Measurements from ENCODE around the gene ZDHHC8. TPM values are rescaled to one million over a fixed set of nuclear protein-coding genes. Genes with fewer than 3 reads are reported as not detected.

Gene ZDHHC8
- total RNA-seq, 1 experiment from 2014 or later = 89.3 TPM

DNA sequence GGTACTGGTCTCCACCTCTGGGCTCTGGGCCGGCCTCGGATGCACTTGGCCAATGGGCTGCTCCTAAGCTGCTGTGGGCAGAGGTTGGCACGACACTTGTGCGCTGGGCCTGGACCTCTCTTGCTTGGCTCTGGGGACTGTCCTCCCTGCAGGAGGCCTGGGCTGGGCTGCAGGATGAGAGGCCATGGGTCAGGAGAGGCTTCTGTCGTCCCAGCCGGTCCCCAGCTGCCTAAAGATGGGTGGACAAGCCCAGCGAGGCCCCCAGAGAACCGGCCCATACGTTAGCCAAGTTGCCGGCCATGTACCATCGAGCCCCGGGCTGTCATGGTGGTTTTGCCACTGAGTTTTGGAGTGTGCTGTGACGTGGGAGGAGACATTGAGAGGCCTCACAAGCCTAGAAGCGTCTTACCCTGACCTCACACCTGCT, 20.9 kb downstream of the ZDHHC8 start:
- no peak for TF ChIP-seq EGR1 (IDR thresholded peaks at IDR 0.05; ENCODE audit: low read depth)
- no peak for TF ChIP-seq ZBTB33 (IDR thresholded peaks at IDR 0.05; ENCODE audit: extremely low read depth, insufficient replicate concordance, low read length)
- TF ChIP-seq EZH2 (IDR thresholded peaks at IDR 0.05) = no peak
- no peak overlapping the region for H3K4me2 ChIP-seq (ENCODE audit: low read length)
- no TSS peak for BruUV-seq (replicated peaks)

DNA sequence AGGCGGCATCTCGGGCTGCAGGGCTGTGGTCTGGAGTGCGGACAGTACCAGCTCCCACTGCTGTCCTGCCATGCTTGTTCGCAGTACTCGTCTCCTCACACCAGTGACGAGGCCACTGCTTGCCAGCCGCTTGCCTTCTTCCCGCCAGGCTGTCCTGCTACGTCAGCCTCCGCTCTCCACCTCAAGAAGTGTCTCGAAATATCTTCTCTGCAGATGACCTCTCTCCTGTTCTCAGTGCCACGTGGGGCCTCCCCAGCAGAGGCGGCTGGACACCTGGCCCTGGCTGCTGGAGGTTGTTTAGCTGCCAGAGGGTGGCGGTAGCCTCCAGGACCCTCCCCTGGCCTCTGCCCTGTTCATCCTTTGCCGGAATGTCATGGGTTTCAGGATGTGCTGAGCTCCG, 22.3 kb downstream of the ZDHHC8 start:
- H3K4me1 ChIP-seq (ENCODE audit: control insufficient read depth in 1 of 2, insufficient read depth in 2 of 2, low read length in 2 of 2) = no peaks in the 10 kb centered on the region
- H3K4me3 ChIP-seq (replicated peaks in 1 of 2; ENCODE audit: low read depth in 1 of 2, low read length in 2 of 2) = no peak overlapping the region
- no peak for TF ChIP-seq POLR2AphosphoS5 (IDR thresholded peaks at IDR 0.05; ENCODE audit: low read depth, low read length)
- TF ChIP-seq SIN3A (IDR thresholded peaks at IDR 0.05; ENCODE audit: low read depth) = no peak
- no peak for TF ChIP-seq ZNF274 (IDR thresholded peaks at IDR 0.05; ENCODE audit: low read depth, low read length)
- no peak for TF ChIP-seq RAD21 (IDR thresholded peaks at IDR 0.05; ENCODE audit: low read depth)
- TF ChIP-seq MAX (IDR thresholded peaks at IDR 0.05) = no peak
- TF ChIP-seq YY1 (IDR thresholded peaks at IDR 0.05; ENCODE audit: extremely low read depth, insufficient replicate concordance, low read depth, low read length) = no peak
- no peak for TF ChIP-seq ZBTB33 (IDR thresholded peaks at IDR 0.05; ENCODE audit: extremely low read depth, insufficient replicate concordance, low read length)
- TF ChIP-seq FOSL1 (IDR thresholded peaks at IDR 0.05; ENCODE audit: low read depth) = no peak
- no peak for TF ChIP-seq SP1 (IDR thresholded peaks at IDR 0.05; ENCODE audit: low read depth)
- TF ChIP-seq EZH2 (IDR thresholded peaks at IDR 0.05) = no peak
- no peak for ATAC-seq
- no peaks in the 10 kb centered on the region for H3K36me3 ChIP-seq (ENCODE audit: control insufficient read depth in 1 of 2, insufficient read depth in 2 of 2, low read length in 2 of 2)
- intact Hi-C loops (cut with micrococcal nuclease) = no loop called here
- no peak overlapping the region for H3K27ac ChIP-seq (ENCODE audit: low read depth, low read length)
- CTCF ChIA-PET = no interaction called here
- no peaks in the 10 kb centered on the region for H4K20me1 ChIP-seq (ENCODE audit: insufficient read depth)
- no peak overlapping the region for H3K9ac ChIP-seq (ENCODE audit: low read length)
- no peaks in the 10 kb centered on the region for H3K79me2 ChIP-seq (ENCODE audit: insufficient read depth, low read length)
- H2AFZ ChIP-seq (ENCODE audit: low read depth, low read length, poor library complexity, severe bottlenecking) = no peak overlapping the region
- BruUV-seq (replicated peaks) = no TSS peak
- no peaks in the 10 kb centered on the region for H3K9me2 ChIP-seq (ENCODE audit: insufficient read depth)
- DNase-seq (ENCODE audit: low read depth, low spot score) = no peak
- RAD21 ChIA-PET (ENCODE audit: low non-redundant PET in 1 of 2, low total read pairs in 2 of 2, uncharacterized antibody in 2 of 2, unreplicated experiment in 2 of 2) = no interaction called here
- no peaks in the 10 kb centered on the region for H3K27me3 ChIP-seq (ENCODE audit: insufficient read depth, low read length)
- POLR2A ChIA-PET = no interaction called here
- no peaks in the 10 kb centered on the region for H3K9me3 ChIP-seq (ENCODE audit: control insufficient read depth in 1 of 2, insufficient read depth in 1 of 2, low read depth in 1 of 2, low read length in 2 of 2)
- no peak overlapping the region for H3K4me2 ChIP-seq (ENCODE audit: low read length)

More for the DNA sequence above, 20.9 kb downstream of the ZDHHC8 start:
- Histone ChIP-seq H3K79me2 (ENCODE audit: insufficient read depth, low read length) (no peaks in the 10 kb centered on the region), H3K9me3 (ENCODE audit: control insufficient read depth in 1 of 2, insufficient read depth in 1 of 2, low read depth in 1 of 2, low read length in 2 of 2) (no peaks in the 10 kb centered on the region), H3K4me1 (ENCODE audit: control insufficient read depth in 1 of 2, insufficient read depth in 2 of 2, low read length in 2 of 2) (no peaks in the 10 kb centered on the region), H2AFZ (ENCODE audit: low read depth, low read length, poor library complexity, severe bottlenecking) (no peak overlapping the region), H3K9me2 (ENCODE audit: insufficient read depth) (no peaks in the 10 kb centered on the region), H3K9ac (ENCODE audit: low read length) (no peak overlapping the region), H3K27me3 (ENCODE audit: insufficient read depth, low read length) (no peaks in the 10 kb centered on the region), H3K27ac (ENCODE audit: low read depth, low read length) (no peak overlapping the region), H4K20me1 (ENCODE audit: insufficient read depth) (no peaks in the 10 kb centered on the region), H3K36me3 (ENCODE audit: control insufficient read depth in 1 of 2, insufficient read depth in 2 of 2, low read length in 2 of 2) (no peaks in the 10 kb centered on the region), H3K4me3 (replicated peaks in 1 of 2; ENCODE audit: low read depth in 1 of 2, low read length in 2 of 2) (no peak overlapping the region)
- no peak for ATAC-seq
- ChIA-PET CTCF (no interaction called here), RAD21 (ENCODE audit: low non-redundant PET in 1 of 2, low total read pairs in 2 of 2, uncharacterized antibody in 2 of 2, unreplicated experiment in 2 of 2) (no interaction called here), POLR2A (no interaction called here)
- intact Hi-C loops (cut with micrococcal nuclease) = no loop called here
- DNase-seq (ENCODE audit: low read depth, low spot score) = no peak

Measured in HCT116 (cell line).